Measurements from ENCODE around the gene ID4.
"Not testable (repeated sequence)": the region's sequence is repeated elsewhere in the genome, so short reads cannot be mapped to it uniquely, and the experiment has no call there.

The ID4 gene

DNA sequence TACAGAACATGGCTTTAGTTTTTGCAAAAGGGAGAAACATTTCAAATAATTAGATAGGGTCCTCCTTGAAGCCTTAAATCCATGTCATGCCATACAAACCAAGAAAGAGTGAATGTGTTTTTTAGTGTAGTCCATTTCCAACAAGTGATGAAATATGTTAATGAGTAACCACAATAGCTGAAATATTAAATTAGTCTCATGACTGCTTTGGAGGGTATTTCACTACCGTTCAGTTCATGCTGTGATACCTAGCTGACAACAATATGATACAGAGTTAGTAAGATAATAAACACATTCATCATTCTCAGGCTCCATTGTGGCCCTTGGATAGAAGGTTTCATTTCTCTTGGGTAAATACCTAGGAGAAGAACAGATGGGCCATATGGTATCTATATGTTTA is 5.8 kb upstream of the ID4 start:
- no peak for DNase-seq (ENCODE audit: low read depth in 3 of 3)

GRCh38 chr6:19833947-19834346 is 3.2 kb upstream of the ID4 start:
- DNase-seq (ENCODE audit: low read depth in 3 of 3), result no peak

- DNase-seq (ENCODE audit: low read depth in 3 of 3), result no peak
Observed at GRCh38 chr6:19834858-19835257, 2.3 kb upstream of the ID4 start.

DNA sequence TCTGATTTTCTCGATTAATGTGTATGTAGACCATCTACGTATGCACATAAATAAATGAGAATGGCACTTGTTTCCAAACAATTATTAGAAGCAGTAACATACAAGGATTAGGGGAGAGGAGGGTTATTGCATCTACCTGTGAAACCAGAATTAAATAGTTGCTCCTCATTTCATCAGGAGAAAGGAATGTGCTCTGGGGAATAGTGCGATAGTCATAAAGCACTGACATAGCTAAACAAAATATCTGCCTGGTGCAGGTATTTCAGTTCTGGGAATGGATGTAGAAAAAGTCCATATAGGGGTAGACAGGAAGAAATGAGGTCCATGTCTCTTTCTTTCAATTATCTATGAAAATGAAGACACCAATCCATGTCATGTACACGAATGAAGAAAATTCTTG is 1.6 kb upstream of the ID4 start:
- DNase-seq (ENCODE audit: low read depth in 3 of 3), result no peak

DNA sequence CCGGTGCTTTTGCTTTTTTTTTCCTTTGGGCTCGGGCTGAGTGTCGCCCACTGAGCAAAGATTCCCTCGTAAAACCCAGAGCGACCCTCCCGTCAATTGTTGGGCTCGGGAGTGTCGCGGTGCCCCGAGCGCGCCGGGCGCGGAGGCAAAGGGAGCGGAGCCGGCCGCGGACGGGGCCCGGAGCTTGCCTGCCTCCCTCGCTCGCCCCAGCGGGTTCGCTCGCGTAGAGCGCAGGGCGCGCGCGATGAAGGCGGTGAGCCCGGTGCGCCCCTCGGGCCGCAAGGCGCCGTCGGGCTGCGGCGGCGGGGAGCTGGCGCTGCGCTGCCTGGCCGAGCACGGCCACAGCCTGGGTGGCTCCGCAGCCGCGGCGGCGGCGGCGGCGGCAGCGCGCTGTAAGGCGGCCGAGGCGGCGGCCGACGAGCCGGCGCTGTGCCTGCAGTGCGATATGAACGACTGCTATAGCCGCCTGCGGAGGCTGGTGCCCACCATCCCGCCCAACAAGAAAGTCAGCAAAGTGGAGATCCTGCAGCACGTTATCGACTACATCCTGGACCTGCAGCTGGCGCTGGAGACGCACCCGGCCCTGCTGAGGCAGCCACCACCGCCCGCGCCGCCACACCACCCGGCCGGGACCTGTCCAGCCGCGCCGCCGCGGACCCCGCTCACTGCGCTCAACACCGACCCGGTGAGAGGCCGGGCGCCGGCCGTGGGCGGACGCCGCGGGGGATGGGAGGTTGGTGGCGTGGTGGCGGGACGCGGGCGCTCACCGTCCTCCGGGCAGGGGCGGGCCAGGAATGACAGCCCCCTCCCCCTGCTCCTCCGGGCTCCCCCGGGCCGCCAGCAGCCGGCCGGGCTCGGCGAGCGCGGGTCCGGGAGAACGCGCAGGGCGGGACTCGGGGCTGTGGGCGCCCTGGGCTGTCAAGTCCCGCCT is 606 bp downstream of the ID4 start:
- no peak for DNase-seq (ENCODE audit: low read depth in 3 of 3)

- DNase-seq (ENCODE audit: low read depth in 3 of 3), result no peak
Observed at GRCh38 chr6:19838442-19839236, 1.5 kb downstream of the ID4 start.

DNA sequence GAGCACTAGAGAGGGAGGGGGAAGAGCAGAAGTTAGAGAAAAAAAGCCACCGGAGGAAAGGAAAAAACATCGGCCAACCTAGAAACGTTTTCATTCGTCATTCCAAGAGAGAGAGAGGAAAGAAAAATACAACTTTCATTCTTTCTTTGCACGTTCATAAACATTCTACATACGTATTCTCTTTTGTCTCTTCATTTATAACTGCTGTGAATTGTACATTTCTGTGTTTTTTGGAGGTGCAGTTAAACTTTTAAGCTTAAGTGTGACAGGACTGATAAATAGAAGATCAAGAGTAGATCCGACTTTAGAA is 2.0 kb downstream of the ID4 start:
- DNase-seq (ENCODE audit: low read depth in 3 of 3), result no peak

DNA sequence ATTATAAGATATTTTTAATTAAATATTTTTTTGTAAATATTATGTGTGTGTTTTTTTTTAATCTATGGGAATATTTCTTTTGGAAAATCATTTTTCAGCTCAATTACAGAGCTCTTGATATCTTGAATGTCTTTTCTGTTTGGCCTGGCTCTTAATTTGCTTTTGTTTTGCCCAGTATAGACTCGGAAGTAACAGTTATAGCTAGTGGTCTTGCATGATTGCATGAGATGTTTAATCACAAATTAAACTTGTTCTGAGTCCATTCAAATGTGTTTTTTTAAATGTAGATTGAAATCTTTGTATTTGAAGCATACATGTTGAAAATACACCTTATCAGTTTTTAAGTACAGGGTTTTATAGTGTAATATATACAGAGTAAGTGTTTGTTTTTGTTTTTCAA is 2.6 kb downstream of the ID4 start:
- DNase-seq (ENCODE audit: low read depth in 3 of 3), result no peak

GRCh38 chr6:19841181-19841580 is 4.0 kb downstream of the ID4 start:
- DNase-seq (ENCODE audit: low read depth in 3 of 3), result no peak

GRCh38 chr6:19842030-19842615 is 5.0 kb downstream of the ID4 start:
- no peak for DNase-seq (ENCODE audit: low read depth in 3 of 3)

GRCh38 chr6:19844689-19845088 is 7.5 kb downstream of the ID4 start:
- no peak for DNase-seq (ENCODE audit: low read depth in 3 of 3)

GRCh38 chr6:19845266-19846041 is 8.3 kb downstream of the ID4 start:
- no peak for DNase-seq (ENCODE audit: low read depth in 3 of 3)

- DNase-seq (ENCODE audit: low read depth in 3 of 3), result no peak
Observed at GRCh38 chr6:19848465-19849029, 11.4 kb downstream of the ID4 start.

- DNase-seq (ENCODE audit: low read depth in 3 of 3), result no peak
Observed at GRCh38 chr6:19849196-19849595, 12.0 kb downstream of the ID4 start.

GRCh38 chr6:19849755-19850154 is 12.6 kb downstream of the ID4 start:
- DNase-seq (ENCODE audit: low read depth in 3 of 3), result no peak

- no peak for DNase-seq (ENCODE audit: low read depth in 3 of 3)
Observed at GRCh38 chr6:19851241-19852089, 14.3 kb downstream of the ID4 start.

DNA sequence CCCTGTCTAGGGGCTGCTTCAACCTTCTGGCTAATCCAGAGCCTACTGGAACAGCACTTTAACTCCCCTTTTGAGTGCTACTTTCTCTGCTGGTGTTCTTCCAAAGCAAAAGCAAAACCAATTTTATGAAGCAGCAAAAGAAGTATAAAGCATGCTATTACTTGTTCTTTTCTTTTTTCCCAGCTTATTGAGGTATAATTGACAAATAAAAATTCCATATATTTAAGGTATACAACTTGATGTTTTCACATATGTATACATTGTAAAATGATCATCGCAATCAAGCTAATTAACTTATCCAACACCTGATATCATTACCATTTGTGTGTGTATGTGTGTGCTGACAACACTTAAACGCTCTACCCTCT is 14.9 kb downstream of the ID4 start:
- no peak for DNase-seq (ENCODE audit: low read depth in 3 of 3)

- no peak for DNase-seq (ENCODE audit: low read depth in 3 of 3)
Observed at GRCh38 chr6:19852927-19853326, 15.8 kb downstream of the ID4 start.

DNA sequence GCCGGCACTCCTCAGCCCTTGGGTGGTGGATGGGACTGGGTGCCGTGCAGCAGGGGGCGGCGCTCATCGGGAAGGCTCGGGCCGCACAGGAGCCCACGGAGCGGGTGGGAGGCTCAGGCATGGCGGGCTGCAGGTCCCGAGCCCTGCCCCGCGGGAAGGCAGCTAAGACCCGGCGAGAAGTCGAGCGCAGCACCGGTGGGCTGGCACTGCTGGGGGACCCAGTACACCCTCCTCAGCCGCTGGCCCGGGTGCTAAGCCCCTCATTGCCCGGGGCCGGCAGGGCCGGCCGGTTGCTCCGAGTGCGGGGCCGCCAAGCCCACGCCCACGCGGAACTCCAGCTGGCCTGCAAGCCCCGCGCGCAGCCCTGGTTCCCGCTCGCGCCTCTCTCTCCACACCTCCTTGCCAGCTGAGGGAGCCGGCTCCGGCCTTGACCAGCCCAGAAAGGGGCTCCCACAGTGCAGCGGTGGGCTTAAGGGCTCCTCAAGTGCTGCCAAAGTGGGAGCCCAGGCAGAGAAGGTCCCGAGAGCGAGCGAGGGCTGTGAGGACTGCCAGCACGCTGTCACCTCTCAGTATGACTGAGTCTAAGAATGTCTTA is 17.3 kb downstream of the ID4 start:
- DNase-seq (ENCODE audit: low read depth in 3 of 3), result not testable (repeated sequence)

DNA sequence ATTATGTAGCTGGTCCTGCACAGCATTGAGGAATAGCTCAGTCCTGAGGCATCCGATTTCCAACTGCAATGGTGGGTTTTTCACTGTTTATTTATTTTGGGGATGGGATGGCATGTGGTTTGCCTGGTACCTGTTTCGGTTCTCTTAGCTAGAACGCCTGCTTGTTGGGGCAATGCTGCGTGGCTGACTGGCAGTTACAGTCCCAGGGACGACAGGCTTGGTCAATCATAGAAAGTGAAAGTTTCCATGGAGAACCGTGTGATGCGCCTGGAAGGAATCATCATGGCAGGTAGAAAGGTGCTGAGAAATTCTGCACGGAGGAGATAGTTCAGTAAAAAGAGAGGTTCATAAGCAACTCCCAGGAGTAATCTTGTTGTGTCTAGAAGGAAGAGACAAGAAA is 18.4 kb downstream of the ID4 start:
- DNase-seq (ENCODE audit: low read depth in 3 of 3), result no peak

Data from stimulated activated CD4-positive, alpha-beta T cell treated with anti-CD3 and anti-CD28 coated beads, TNF-alpha, amount 100 ng/mL, for 4 hours (primary cell).